Measurements from ENCODE around the gene SLC2A3.
"Not testable (repeated sequence)": the region's sequence is repeated elsewhere in the genome, so short reads cannot be mapped to it uniquely, and the experiment has no call there.

The SLC2A3 gene

GRCh38 chr12:7915661-7916403, 20.2 kb downstream of the SLC2A3 start:
- Mint-ChIP-seq H3K4me3 (no peak overlapping the region), H3K4me1 (ENCODE audit: low read depth) (peaks cover 3% of the 10 kb centered on the region), H3K27ac (no peak overlapping the region), H3K36me3 (ENCODE audit: low read depth) (peaks cover 33% of the 10 kb centered on the region), H3K27me3 (ENCODE audit: low read depth) (no peaks in the 10 kb centered on the region), H3K9me3 (no peaks in the 10 kb centered on the region)
- DNase-seq (ENCODE audit: low spot score) = no peak

- DNase-seq (ENCODE audit: low spot score); H3K36me3 Mint-ChIP-seq (ENCODE audit: low read depth); H3K27ac Mint-ChIP-seq; H3K9me3 Mint-ChIP-seq; H3K27me3 Mint-ChIP-seq (ENCODE audit: low read depth); H3K4me3 Mint-ChIP-seq; H3K4me1 Mint-ChIP-seq (ENCODE audit: low read depth): not testable (repeated sequence)
Observed at GRCh38 chr12:7910106-7910505, 25.9 kb downstream of the SLC2A3 start.

GRCh38 chr12:7907009-7907408, 29.0 kb downstream of the SLC2A3 start:
- H3K9me3 Mint-ChIP-seq = no peaks in the 10 kb centered on the region
- no peak overlapping the region for H3K27ac Mint-ChIP-seq
- H3K27me3 Mint-ChIP-seq (ENCODE audit: low read depth) = no peaks in the 10 kb centered on the region
- no peaks in the 10 kb centered on the region for H3K4me1 Mint-ChIP-seq (ENCODE audit: low read depth)
- no peak for DNase-seq (ENCODE audit: low spot score)
- H3K4me3 Mint-ChIP-seq = no peak overlapping the region
- no peaks in the 10 kb centered on the region for H3K36me3 Mint-ChIP-seq (ENCODE audit: low read depth)

GRCh38 chr12:7906303-7906702, 29.7 kb downstream of the SLC2A3 start:
- not testable (repeated sequence) for H3K36me3 Mint-ChIP-seq (ENCODE audit: low read depth); H3K4me1 Mint-ChIP-seq (ENCODE audit: low read depth); H3K27ac Mint-ChIP-seq; DNase-seq (ENCODE audit: low spot score); H3K9me3 Mint-ChIP-seq; H3K4me3 Mint-ChIP-seq; H3K27me3 Mint-ChIP-seq (ENCODE audit: low read depth)

- not testable (repeated sequence) for H3K4me1 Mint-ChIP-seq (ENCODE audit: low read depth); H3K27ac Mint-ChIP-seq; H3K9me3 Mint-ChIP-seq; H3K4me3 Mint-ChIP-seq; H3K36me3 Mint-ChIP-seq (ENCODE audit: low read depth); DNase-seq (ENCODE audit: low spot score); H3K27me3 Mint-ChIP-seq (ENCODE audit: low read depth)
Observed at GRCh38 chr12:7905600-7906125, 30.3 kb downstream of the SLC2A3 start.

GRCh38 chr12:7905071-7905470, 30.9 kb downstream of the SLC2A3 start:
- no peak for DNase-seq (ENCODE audit: low spot score)
- H3K27me3 Mint-ChIP-seq (ENCODE audit: low read depth) = no peaks in the 10 kb centered on the region
- no peaks in the 10 kb centered on the region for H3K36me3 Mint-ChIP-seq (ENCODE audit: low read depth)
- H3K27ac Mint-ChIP-seq = no peak overlapping the region
- no peaks in the 10 kb centered on the region for H3K9me3 Mint-ChIP-seq
- H3K4me1 Mint-ChIP-seq (ENCODE audit: low read depth) = no peaks in the 10 kb centered on the region
- no peak overlapping the region for H3K4me3 Mint-ChIP-seq

- H3K27ac Mint-ChIP-seq; H3K27me3 Mint-ChIP-seq (ENCODE audit: low read depth); H3K4me1 Mint-ChIP-seq (ENCODE audit: low read depth); H3K9me3 Mint-ChIP-seq; DNase-seq (ENCODE audit: low spot score); H3K36me3 Mint-ChIP-seq (ENCODE audit: low read depth); H3K4me3 Mint-ChIP-seq: not testable (repeated sequence)
Observed at GRCh38 chr12:7902416-7902815, 33.6 kb downstream of the SLC2A3 start.

GRCh38 chr12:7899755-7900154, 36.2 kb downstream of the SLC2A3 start:
- Mint-ChIP-seq H3K4me1 (ENCODE audit: low read depth) (no peaks in the 10 kb centered on the region), H3K27ac (no peak overlapping the region), H3K27me3 (ENCODE audit: low read depth) (no peaks in the 10 kb centered on the region), H3K4me3 (no peak overlapping the region), H3K36me3 (ENCODE audit: low read depth) (no peaks in the 10 kb centered on the region), H3K9me3 (no peaks in the 10 kb centered on the region)
- DNase-seq (ENCODE audit: low spot score) = no peak

GRCh38 chr12:7896726-7897125, 39.3 kb downstream of the SLC2A3 start:
- not testable (repeated sequence) for H3K27me3 Mint-ChIP-seq (ENCODE audit: low read depth); H3K4me1 Mint-ChIP-seq (ENCODE audit: low read depth); H3K36me3 Mint-ChIP-seq (ENCODE audit: low read depth); H3K4me3 Mint-ChIP-seq; DNase-seq (ENCODE audit: low spot score); H3K27ac Mint-ChIP-seq; H3K9me3 Mint-ChIP-seq

- Mint-ChIP-seq H3K27ac (no peak overlapping the region), H3K4me1 (ENCODE audit: low read depth) (no peaks in the 10 kb centered on the region), H3K4me3 (no peak overlapping the region)
Observed at GRCh38 chr12:7892186-7892980, 43.6 kb downstream of the SLC2A3 start.

GRCh38 chr12:7884689-7885088, 51.3 kb downstream of the SLC2A3 start:
- DNase-seq (ENCODE audit: low spot score) = no peak
- no peak overlapping the region for H3K27ac Mint-ChIP-seq
- H3K9me3 Mint-ChIP-seq = no peaks in the 10 kb centered on the region
- no peaks in the 10 kb centered on the region for H3K36me3 Mint-ChIP-seq (ENCODE audit: low read depth)
- H3K4me1 Mint-ChIP-seq (ENCODE audit: low read depth) = no peaks in the 10 kb centered on the region
- peaks cover 7% of the 10 kb centered on the region for H3K27me3 Mint-ChIP-seq (ENCODE audit: low read depth)
- H3K4me3 Mint-ChIP-seq = no peak overlapping the region

More at GRCh38 chr12:7892186-7892980, 43.6 kb downstream of the SLC2A3 start:
- DNase-seq (ENCODE audit: low spot score) = no peak
- H3K27me3 Mint-ChIP-seq (ENCODE audit: low read depth) = peaks cover 6% of the 10 kb centered on the region
- no peaks in the 10 kb centered on the region for H3K9me3 Mint-ChIP-seq
- no peaks in the 10 kb centered on the region for H3K36me3 Mint-ChIP-seq (ENCODE audit: low read depth)

GRCh38 chr12:7881736-7882120, 54.3 kb downstream of the SLC2A3 start:
- H3K4me3 Mint-ChIP-seq; H3K27me3 Mint-ChIP-seq (ENCODE audit: low read depth); H3K9me3 Mint-ChIP-seq; H3K36me3 Mint-ChIP-seq (ENCODE audit: low read depth); DNase-seq (ENCODE audit: low spot score); H3K27ac Mint-ChIP-seq; H3K4me1 Mint-ChIP-seq (ENCODE audit: low read depth): not testable (repeated sequence)

GRCh38 chr12:7880952-7881735, 54.8 kb downstream of the SLC2A3 start:
- H3K9me3 Mint-ChIP-seq; H3K27ac Mint-ChIP-seq; H3K4me1 Mint-ChIP-seq (ENCODE audit: low read depth); DNase-seq (ENCODE audit: low spot score); H3K36me3 Mint-ChIP-seq (ENCODE audit: low read depth); H3K4me3 Mint-ChIP-seq; H3K27me3 Mint-ChIP-seq (ENCODE audit: low read depth): not testable (repeated sequence)

GRCh38 chr12:7879246-7879645, 56.7 kb downstream of the SLC2A3 start:
- Mint-ChIP-seq H3K27me3 (ENCODE audit: low read depth) (peaks cover 1% of the 10 kb centered on the region), H3K4me3 (no peak overlapping the region), H3K36me3 (ENCODE audit: low read depth) (no peaks in the 10 kb centered on the region), H3K9me3 (no peaks in the 10 kb centered on the region), H3K27ac (no peak overlapping the region), H3K4me1 (ENCODE audit: low read depth) (no peaks in the 10 kb centered on the region)
- DNase-seq (ENCODE audit: low spot score) = no peak

All from T-helper 2 cell treated with Interferon-gamma antibody and Interleukin-4, amounts not matched to agents 5 μg/mL and 100 μg/mL, for 36 hours (primary cell).